ENCODE results near the gene VWA1. TPM values are rescaled to one million over a fixed set of nuclear protein-coding genes. Genes with fewer than 3 reads are reported as not detected.

VWA1 gene
- total and polyA plus RNA-seq, 2 experiments from 2014 or later, result 7.2 to 31.5 TPM

DNA sequence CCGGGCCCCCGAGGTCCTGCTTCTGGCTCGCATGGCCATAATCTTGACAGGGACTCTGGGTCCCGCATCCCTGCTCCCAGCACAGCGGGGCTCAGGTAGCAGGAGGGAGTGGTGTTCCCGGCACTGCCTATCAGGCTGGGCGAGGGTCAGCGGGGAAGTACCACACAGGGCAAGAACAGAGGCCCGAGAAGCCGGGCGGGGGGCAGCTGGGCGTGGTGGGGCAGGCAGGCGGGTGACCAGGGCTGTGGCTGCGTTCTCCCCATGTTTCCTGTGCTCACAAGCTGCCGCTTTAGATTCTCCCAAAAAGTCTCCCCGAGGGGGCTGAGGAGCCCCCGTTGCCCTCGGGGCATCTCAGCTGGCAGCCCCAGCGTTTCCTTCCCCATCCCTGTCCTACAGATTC is 54.4 kb downstream of the VWA1 start (continued):
- TF ChIP-seq REST (IDR thresholded peaks at IDR 0.05; ENCODE audit: unreplicated experiment) (no peak), JUNB (IDR thresholded peaks at IDR 0.05; ENCODE audit: unreplicated experiment) (no peak), POLR2AphosphoS5 (IDR thresholded peaks at IDR 0.05; ENCODE audit: low read depth) (no peak), EZH2phosphoT487 (IDR thresholded peaks at IDR 0.05; ENCODE audit: unreplicated experiment) (no peak), STAT1 (IDR thresholded peaks at IDR 0.05; ENCODE audit: unreplicated experiment) (no peak), EZH2 (IDR thresholded peaks at IDR 0.05; ENCODE audit: low read depth, unreplicated experiment) (no peak), NANOG (IDR thresholded peaks at IDR 0.05; ENCODE audit: borderline replicate concordance) (no peak)
- TF ChIP-seq, protein P1, sequence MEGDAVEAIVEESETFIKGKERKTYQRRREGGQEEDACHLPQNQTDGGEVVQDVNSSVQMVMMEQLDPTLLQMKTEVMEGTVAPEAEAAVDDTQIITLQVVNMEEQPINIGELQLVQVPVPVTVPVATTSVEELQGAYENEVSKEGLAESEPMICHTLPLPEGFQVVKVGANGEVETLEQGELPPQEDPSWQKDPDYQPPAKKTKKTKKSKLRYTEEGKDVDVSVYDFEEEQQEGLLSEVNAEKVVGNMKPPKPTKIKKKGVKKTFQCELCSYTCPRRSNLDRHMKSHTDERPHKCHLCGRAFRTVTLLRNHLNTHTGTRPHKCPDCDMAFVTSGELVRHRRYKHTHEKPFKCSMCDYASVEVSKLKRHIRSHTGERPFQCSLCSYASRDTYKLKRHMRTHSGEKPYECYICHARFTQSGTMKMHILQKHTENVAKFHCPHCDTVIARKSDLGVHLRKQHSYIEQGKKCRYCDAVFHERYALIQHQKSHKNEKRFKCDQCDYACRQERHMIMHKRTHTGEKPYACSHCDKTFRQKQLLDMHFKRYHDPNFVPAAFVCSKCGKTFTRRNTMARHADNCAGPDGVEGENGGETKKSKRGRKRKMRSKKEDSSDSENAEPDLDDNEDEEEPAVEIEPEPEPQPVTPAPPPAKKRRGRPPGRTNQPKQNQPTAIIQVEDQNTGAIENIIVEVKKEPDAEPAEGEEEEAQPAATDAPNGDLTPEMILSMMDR (conservative IDR thresholded peaks at IDR 0.05; ENCODE audit: low read depth in 2 of 2), result no peak
- TF ChIP-seq, protein P2, sequence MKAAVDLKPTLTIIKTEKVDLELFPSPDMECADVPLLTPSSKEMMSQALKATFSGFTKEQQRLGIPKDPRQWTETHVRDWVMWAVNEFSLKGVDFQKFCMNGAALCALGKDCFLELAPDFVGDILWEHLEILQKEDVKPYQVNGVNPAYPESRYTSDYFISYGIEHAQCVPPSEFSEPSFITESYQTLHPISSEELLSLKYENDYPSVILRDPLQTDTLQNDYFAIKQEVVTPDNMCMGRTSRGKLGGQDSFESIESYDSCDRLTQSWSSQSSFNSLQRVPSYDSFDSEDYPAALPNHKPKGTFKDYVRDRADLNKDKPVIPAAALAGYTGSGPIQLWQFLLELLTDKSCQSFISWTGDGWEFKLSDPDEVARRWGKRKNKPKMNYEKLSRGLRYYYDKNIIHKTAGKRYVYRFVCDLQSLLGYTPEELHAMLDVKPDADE (IDR thresholded peaks at IDR 0.05), result no peak

- Histone ChIP-seq H3K9me2 (ENCODE audit: insufficient read depth) (no peaks in the 10 kb centered on the region), H3K79me2 (replicated peaks; ENCODE audit: insufficient read depth) (no peaks in the 10 kb centered on the region), H3K4me3 (no peak overlapping the region), H3K27me3 (ENCODE audit: insufficient read depth) (no peaks in the 10 kb centered on the region), H4K20me1 (replicated peaks; ENCODE audit: insufficient read depth) (peaks cover 8% of the 10 kb centered on the region), H3K36me3 (ENCODE audit: insufficient read depth) (peaks cover 15% of the 10 kb centered on the region), H2AFZ (no peak overlapping the region), H3F3A (replicated peaks; ENCODE audit: low read depth) (0 out of 2 replicates have a peak, but pooled peaks cover 10% of the 10 kb centered on the region), H3K4me2 (no peak overlapping the region), H3K4me1 (ENCODE audit: insufficient read depth) (no peaks in the 10 kb centered on the region), H3K27ac (ENCODE audit: low read depth) (no peak overlapping the region)
- Mint-ChIP-seq H3K9me3 (no peaks in the 10 kb centered on the region; the same call in 2 of the 3 replicates), H3K36me3 (ENCODE audit: low read depth) (peaks cover 66% of the 10 kb centered on the region), H3K27me3 (ENCODE audit: insufficient read depth, low read depth, poor library complexity) (peaks cover 2% of the 10 kb centered on the region), H3K27ac (no peak overlapping the region), H3K4me3 (no peak overlapping the region), H3K4me1 (no peaks in the 10 kb centered on the region; the same call in 2 of the 3 replicates)
- DNase-seq (ENCODE audit: low spot score), result no peak
- ATAC-seq, result no peak
- no peak for TF ChIP-seq ZNF462 (CRISPR knock-in tag; IDR thresholded peaks at IDR 0.05)
- no peak for TF ChIP-seq POLR2AphosphoS5 (IDR thresholded peaks at IDR 0.05; ENCODE audit: low read depth)
These were observed 55.2 kb downstream of the VWA1 start for GRCh38 chr1:1490633-1491230.
